Activated naive CD8-positive, alpha-beta T cell treated with anti-CD3 and anti-CD28 coated beads, Interleukin-2, amount 50 U/mL, for 24 hours (primary cell): ENCODE measurements around the gene GCA.

ENCODE experiments used
- ATAC-seq: fragments of 150-1000 bp; cut with Tn5 transposase; one replicate; pipeline ENCODE4 v1.10.0; 2021
- DNase-seq: peaks from one replicate; pipeline ENCODE4 v3.0.0; 2021
- H3K27ac Mint-ChIP-seq: one replicate; pipeline ENCODE4 v1.8.0; 2021; ENCODE audit warnings: mild to moderate bottlenecking, mixed read lengths
- H3K27me3 Mint-ChIP-seq: one replicate; pipeline ENCODE4 v1.8.0; 2021; ENCODE audit warnings: mixed read lengths
- H3K36me3 Mint-ChIP-seq: one replicate; pipeline ENCODE4 v1.8.0; 2021; ENCODE audit warnings: low read depth, mixed read lengths
- H3K4me1 Mint-ChIP-seq: one replicate; pipeline ENCODE4 v1.8.0; 2021; ENCODE audit warnings: mixed read lengths
- H3K4me3 Mint-ChIP-seq: one replicate; pipeline ENCODE4 v1.8.0; 2021; ENCODE audit warnings: mild to moderate bottlenecking, moderate library complexity, mixed read lengths
- H3K9me3 Mint-ChIP-seq: one replicate; pipeline ENCODE4 v1.8.0; 2021; ENCODE audit warnings: mixed read lengths

Gene GCA

GRCh38 chr2:162317861-162318327 lies 26.0 kb upstream of the GCA start:
- Mint-ChIP-seq H3K27ac (peak overlapping the region; percentile 96), H3K9me3 (no peaks in the 10 kb centered on the region), H3K36me3 (peaks cover 10% of the 10 kb centered on the region), H3K4me3 (peak overlapping the region; percentile 96), H3K27me3 (no peaks in the 10 kb centered on the region), H3K4me1 (peaks cover 56% of the 10 kb centered on the region)
- DNase-seq (peak; percentile 28), ATAC-seq (peak; percentile 16)

DNA sequence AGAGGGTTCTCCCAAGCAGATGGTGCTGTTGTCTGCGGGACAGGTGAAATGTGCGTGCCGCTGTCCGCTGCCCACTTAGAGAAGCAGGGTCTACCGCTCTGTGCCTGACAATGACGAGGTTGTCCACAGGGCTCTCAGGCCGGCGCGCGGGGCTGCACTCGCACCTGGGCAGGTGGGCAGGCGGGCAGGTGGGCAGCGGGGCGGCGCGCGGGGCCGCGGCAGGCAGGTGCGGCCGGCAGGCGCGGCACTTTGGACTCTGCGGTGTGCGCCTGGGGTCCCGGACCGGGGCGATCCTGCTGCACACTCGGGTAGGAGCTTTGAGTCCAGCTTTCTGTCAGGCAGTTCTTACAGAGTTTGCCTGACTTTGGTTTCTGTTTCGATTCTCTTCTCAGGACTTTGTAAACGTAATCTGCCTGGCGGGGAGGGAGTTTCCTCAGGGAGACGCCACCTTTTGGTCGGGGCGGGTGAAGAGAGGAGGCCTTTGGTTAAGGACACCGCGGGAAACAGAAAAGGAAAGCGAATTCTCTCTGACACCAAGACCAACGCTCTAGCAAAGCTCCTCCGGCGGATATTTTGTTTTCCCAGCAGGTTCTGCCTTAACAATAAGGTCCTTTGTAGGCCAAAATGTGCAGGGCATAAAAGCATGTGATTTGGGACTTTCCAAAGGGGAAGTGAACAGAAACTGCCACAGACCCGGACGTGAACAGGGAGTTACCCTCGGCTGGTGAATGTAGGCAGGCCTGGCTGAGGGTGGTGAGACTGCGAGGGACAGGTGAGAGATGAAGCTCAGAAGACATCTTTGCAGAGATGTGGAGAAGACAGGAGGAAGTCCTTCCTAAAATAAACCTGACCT lies 25.4 kb upstream of the GCA start, which contains the start of gene IFIH1:
Gene IFIH1, minus strand, starts transcription at position 357 of the 853 bp plus-strand sequence. CDS start 377 bp downstream, outside the sequence.
- peaks cover 54% of the 10 kb centered on the region for H3K4me1 Mint-ChIP-seq

GRCh38 chr2:162320864-162321517 lies 22.9 kb upstream of the GCA start:
- Mint-ChIP-seq H3K4me1 (peaks cover 34% of the 10 kb centered on the region), H3K4me3 (no peak overlapping the region), H3K36me3 (no peaks in the 10 kb centered on the region), H3K27me3 (no peaks in the 10 kb centered on the region), H3K27ac (no peak overlapping the region), H3K9me3 (no peaks in the 10 kb centered on the region)
- no peak for ATAC-seq
- no peak for DNase-seq

More for the DNA sequence above, 25.4 kb upstream of the GCA start, which contains the start of gene IFIH1:
- DNase-seq: peak; percentile 72
- peak within 1 kb of the TSS; percentile 96 for H3K27ac Mint-ChIP-seq
- no peaks in the 10 kb centered on the region for H3K27me3 Mint-ChIP-seq
- peaks cover 10% of the 10 kb centered on the region for H3K36me3 Mint-ChIP-seq
- ATAC-seq: peak; percentile 90
- peak within 1 kb of the TSS; percentile 96 for H3K4me3 Mint-ChIP-seq
- H3K9me3 Mint-ChIP-seq: no peaks in the 10 kb centered on the region

GRCh38 chr2:162324953-162325352 lies 19.0 kb upstream of the GCA start:
- Mint-ChIP-seq H3K27me3 (no peaks in the 10 kb centered on the region), H3K4me1 (peaks cover 10% of the 10 kb centered on the region), H3K36me3 (no peaks in the 10 kb centered on the region), H3K27ac (no peak overlapping the region), H3K9me3 (no peaks in the 10 kb centered on the region), H3K4me3 (no peak overlapping the region)
- DNase-seq (no peak), ATAC-seq (no peak)

DNA sequence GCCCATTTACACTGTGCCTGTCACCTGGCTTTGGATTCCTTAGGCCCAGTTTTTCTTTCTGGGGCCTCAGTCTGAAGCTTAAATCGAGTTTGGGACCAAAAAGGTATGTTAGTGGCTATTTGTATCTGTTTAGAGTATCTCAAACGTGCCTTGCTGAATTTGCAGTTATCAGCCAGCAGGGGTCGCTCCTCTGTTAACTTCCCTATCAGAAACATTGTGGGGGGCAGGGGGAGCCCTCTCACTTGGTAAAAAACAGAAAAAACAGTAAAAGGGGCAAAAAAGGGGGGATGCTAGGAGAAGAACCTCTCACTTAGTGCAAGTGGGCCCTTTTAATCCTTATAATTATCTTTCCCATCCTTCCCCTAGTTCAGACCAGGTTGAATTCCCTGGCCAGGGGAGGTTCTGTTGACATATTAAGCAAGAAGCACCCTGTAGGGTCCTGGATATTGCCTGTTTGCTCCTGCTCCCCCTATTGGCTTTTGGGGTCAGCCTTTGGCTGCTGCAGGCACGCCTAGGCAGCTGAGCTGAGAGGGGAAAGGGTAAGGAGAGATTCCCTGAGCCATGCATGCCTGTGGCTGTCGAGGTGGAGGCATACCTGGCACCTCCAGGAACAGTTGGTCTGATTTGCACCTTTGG lies 16.7 kb upstream of the GCA start:
- Mint-ChIP-seq H3K4me3 (no peak overlapping the region), H3K9me3 (no peaks in the 10 kb centered on the region), H3K36me3 (no peaks in the 10 kb centered on the region), H3K27me3 (no peaks in the 10 kb centered on the region), H3K4me1 (no peaks in the 10 kb centered on the region), H3K27ac (peak overlapping the region; percentile 31)
- ATAC-seq: no peak
- DNase-seq: peak; percentile 23

DNA sequence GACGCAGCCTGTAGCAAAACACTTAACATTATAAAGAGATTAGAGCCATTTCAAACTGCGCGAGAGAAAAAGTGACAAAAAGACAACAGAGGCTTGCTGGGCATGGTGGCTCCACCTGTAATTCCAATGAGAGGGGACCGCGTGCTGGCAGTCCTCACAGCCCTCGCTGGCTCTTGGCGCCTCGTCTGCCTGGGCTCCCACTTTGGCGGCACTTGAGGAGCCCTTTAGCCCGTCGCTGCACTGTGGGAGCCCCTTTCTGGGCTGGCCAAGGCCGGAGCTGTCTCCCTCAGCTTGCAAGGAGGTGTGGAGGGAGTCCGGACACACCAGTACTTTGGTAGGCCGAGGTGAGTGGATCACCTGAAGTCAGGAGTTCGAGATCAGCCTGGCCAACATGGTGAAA lies 16.1 kb upstream of the GCA start:
- DNase-seq (no peak), ATAC-seq (no peak)
- Mint-ChIP-seq H3K4me3 (no peak overlapping the region), H3K27me3 (no peaks in the 10 kb centered on the region), H3K4me1 (no peaks in the 10 kb centered on the region), H3K27ac (peak overlapping the region; percentile 31), H3K9me3 (no peaks in the 10 kb centered on the region), H3K36me3 (no peaks in the 10 kb centered on the region)

GRCh38 chr2:162328424-162329157 lies 15.3 kb upstream of the GCA start:
- Mint-ChIP-seq H3K4me3 (no peak overlapping the region), H3K27me3 (no peaks in the 10 kb centered on the region), H3K27ac (no peak overlapping the region), H3K36me3 (no peaks in the 10 kb centered on the region), H3K4me1 (no peaks in the 10 kb centered on the region), H3K9me3 (no peaks in the 10 kb centered on the region)
- peak; percentile 66 for ATAC-seq
- no peak for DNase-seq

GRCh38 chr2:162330881-162331280 lies 13.1 kb upstream of the GCA start:
- ATAC-seq: no peak
- Mint-ChIP-seq H3K27ac (no peak overlapping the region), H3K9me3 (no peaks in the 10 kb centered on the region), H3K27me3 (no peaks in the 10 kb centered on the region), H3K4me1 (no peaks in the 10 kb centered on the region), H3K4me3 (no peak overlapping the region), H3K36me3 (no peaks in the 10 kb centered on the region)
- DNase-seq: no peak

GRCh38 chr2:162333968-162334367 lies 10.0 kb upstream of the GCA start:
- no peaks in the 10 kb centered on the region for H3K4me1 Mint-ChIP-seq
- H3K27ac Mint-ChIP-seq: no peak overlapping the region
- no peaks in the 10 kb centered on the region for H3K36me3 Mint-ChIP-seq
- no peak for ATAC-seq
- H3K27me3 Mint-ChIP-seq: no peaks in the 10 kb centered on the region
- H3K9me3 Mint-ChIP-seq: no peaks in the 10 kb centered on the region
- DNase-seq: no peak
- H3K4me3 Mint-ChIP-seq: no peak overlapping the region

GRCh38 chr2:162337868-162338267 lies 6.1 kb upstream of the GCA start:
- Mint-ChIP-seq H3K27me3 (no peaks in the 10 kb centered on the region), H3K4me3 (no peak overlapping the region), H3K27ac (no peak overlapping the region), H3K9me3 (no peaks in the 10 kb centered on the region), H3K36me3 (no peaks in the 10 kb centered on the region), H3K4me1 (peaks cover 2% of the 10 kb centered on the region)
- no peak for DNase-seq
- no peak for ATAC-seq

DNA sequence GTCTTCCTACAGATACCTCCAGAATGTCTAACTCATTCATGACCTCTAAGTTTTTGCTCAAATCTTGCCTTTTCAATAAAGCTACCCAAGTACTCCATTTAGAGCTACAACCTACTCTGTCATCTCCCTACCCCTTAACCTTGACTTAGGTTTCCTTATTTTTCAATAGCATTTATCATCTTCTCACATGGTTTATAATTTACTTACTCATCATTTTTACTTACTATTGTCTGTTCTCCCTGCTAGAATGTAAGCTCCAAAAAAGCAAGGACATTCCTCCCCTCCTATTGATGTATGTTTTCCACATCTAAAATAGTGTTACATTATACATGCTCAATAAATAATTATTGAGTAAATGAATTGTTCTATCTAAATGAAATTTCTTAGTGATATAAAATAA lies 3.1 kb upstream of the GCA start:
- ATAC-seq (no peak), DNase-seq (no peak)
- H3K36me3 Mint-ChIP-seq: peaks cover 2% of the 10 kb centered on the region
- no peaks in the 10 kb centered on the region for H3K9me3 Mint-ChIP-seq
- H3K27ac Mint-ChIP-seq: no peak overlapping the region
- no peak overlapping the region for H3K4me3 Mint-ChIP-seq
- peaks cover 18% of the 10 kb centered on the region for H3K4me1 Mint-ChIP-seq
- no peaks in the 10 kb centered on the region for H3K27me3 Mint-ChIP-seq

- Mint-ChIP-seq H3K9me3 (no peaks in the 10 kb centered on the region), H3K36me3 (peaks cover 2% of the 10 kb centered on the region), H3K4me3 (no peak overlapping the region), H3K27me3 (no peaks in the 10 kb centered on the region), H3K27ac (no peak overlapping the region), H3K4me1 (peaks cover 18% of the 10 kb centered on the region)
- no peak for DNase-seq
- no peak for ATAC-seq
Observed at GRCh38 chr2:162342321-162342720, 1.6 kb upstream of the GCA start.

DNA sequence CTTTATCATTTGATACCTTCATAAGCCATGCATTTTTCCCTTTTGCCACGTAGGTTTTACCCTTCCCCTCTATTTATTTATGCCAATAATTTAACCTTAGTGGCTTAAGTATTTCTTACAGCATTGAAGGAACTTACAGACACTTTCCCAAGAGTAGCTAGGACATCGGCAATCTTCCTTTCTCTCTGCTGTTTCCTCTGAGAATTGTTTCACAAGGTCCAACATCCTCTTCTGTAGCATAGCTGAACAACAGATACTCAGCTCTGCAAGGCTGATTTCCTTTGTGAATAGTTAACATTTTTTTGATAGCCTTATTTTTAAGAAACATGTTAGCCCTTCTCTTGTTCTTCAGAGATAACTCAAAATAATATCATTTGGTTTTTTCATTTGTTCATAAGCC lies 1.1 kb upstream of the GCA start:
- Mint-ChIP-seq H3K9me3 (no peaks in the 10 kb centered on the region), H3K4me1 (peaks cover 18% of the 10 kb centered on the region), H3K4me3 (no peak overlapping the region), H3K27me3 (no peaks in the 10 kb centered on the region), H3K27ac (no peak overlapping the region), H3K36me3 (peaks cover 2% of the 10 kb centered on the region)
- ATAC-seq (no peak), DNase-seq (no peak)

DNA sequence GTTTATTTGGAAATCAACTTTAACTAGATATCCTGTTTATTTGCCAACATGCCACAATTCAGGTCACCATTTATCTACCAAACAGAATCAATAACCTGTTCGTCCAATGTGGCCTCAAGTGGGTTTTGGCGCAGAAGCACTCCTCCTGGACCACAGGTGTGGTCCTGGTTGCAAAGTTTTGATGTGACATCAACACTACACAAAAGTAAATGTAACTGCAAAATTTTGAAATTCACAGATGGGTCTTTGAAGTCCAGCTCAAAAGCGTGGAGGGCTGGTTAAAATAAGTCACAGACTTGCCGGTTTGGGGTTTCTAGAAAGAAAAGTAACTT lies 474 bp upstream of the GCA start:
- peak overlapping the region; percentile 78 for H3K27ac Mint-ChIP-seq
- H3K4me3 Mint-ChIP-seq: peak overlapping the region; percentile 87
- no peaks in the 10 kb centered on the region for H3K27me3 Mint-ChIP-seq
- H3K9me3 Mint-ChIP-seq: no peaks in the 10 kb centered on the region
- peaks cover 18% of the 10 kb centered on the region for H3K4me1 Mint-ChIP-seq
- DNase-seq (no peak), ATAC-seq (no peak)
- H3K36me3 Mint-ChIP-seq: peaks cover 2% of the 10 kb centered on the region
